KG1 (cell line): ENCODE results near the gene CUL1.

Experiments
- DNase-seq: peaks from one replicate; lab custom pipeline; 2025; lab: John Stamatoyannopoulos, UW

CUL1 gene

DNA sequence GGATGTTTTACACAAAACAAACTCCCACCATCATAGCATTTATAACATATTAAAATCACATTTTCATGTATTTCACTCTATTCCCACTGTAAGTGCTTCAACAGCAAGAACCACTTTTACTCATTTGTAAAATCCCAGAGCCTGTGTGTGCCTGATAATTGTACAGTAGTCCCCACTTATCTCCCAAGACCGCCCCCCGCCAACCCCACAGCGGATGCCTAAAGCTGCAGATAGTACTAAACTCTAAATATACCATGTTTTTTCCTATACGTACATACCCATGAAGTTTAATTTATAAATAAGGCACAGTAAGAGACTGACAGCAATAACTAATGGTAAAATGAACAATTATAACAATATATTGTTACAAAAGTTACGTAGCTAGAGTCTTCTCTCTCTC lies 151.9 kb downstream of the CUL1 start:
- DNase-seq: no peak
